GM18909 (cell line): ENCODE data around the gene SPTBN1.
"Not testable (repeated sequence)": the region's sequence is repeated elsewhere in the genome, so short reads cannot be mapped to it uniquely, and the experiment has no call there.

ENCODE experiments used
- ATAC-seq: cut with Tn5 transposase; IDR thresholded peaks from one replicate; pipeline ENCODE4 v1.9.1; 2021; ENCODE audit warnings: mild to moderate bottlenecking; ENCODE audit not compliant: unreplicated experiment, poor library complexity

The SPTBN1 gene

GRCh38 chr2:54677476-54678265 is 221.5 kb downstream of the SPTBN1 start:
- ATAC-seq = no peak

GRCh38 chr2:54678719-54679118 is 222.6 kb downstream of the SPTBN1 start:
- ATAC-seq = no peak

- ATAC-seq = peak; percentile 78
These were observed 224.4 kb downstream of the SPTBN1 start for GRCh38 chr2:54680397-54681041.

- no peak for ATAC-seq
These were observed 225.3 kb downstream of the SPTBN1 start for GRCh38 chr2:54681416-54681815.

- ATAC-seq = no peak
These were observed 227.5 kb downstream of the SPTBN1 start for GRCh38 chr2:54683596-54683995.

- ATAC-seq = no peak
These were observed 229.2 kb downstream of the SPTBN1 start for GRCh38 chr2:54685263-54685775.

GRCh38 chr2:54687595-54688152 is 231.5 kb downstream of the SPTBN1 start:
- no peak for ATAC-seq

GRCh38 chr2:54691445-54692135 is 235.5 kb downstream of the SPTBN1 start:
- no peak for ATAC-seq

- no peak for ATAC-seq
These were observed 236.4 kb downstream of the SPTBN1 start for GRCh38 chr2:54692556-54692955.

GRCh38 chr2:54695378-54695777 is 239.3 kb downstream of the SPTBN1 start:
- no peak for ATAC-seq

GRCh38 chr2:54697934-54698333 is 241.8 kb downstream of the SPTBN1 start:
- no peak for ATAC-seq

GRCh38 chr2:54698926-54699325 is 242.8 kb downstream of the SPTBN1 start:
- ATAC-seq = not testable (repeated sequence)

- no peak for ATAC-seq
These were observed 243.5 kb downstream of the SPTBN1 start for GRCh38 chr2:54699665-54700064.

- ATAC-seq = no peak
These were observed 244.9 kb downstream of the SPTBN1 start for GRCh38 chr2:54701029-54701428.

GRCh38 chr2:54704238-54704637 is 248.1 kb downstream of the SPTBN1 start:
- no peak for ATAC-seq

- peak; percentile 77 for ATAC-seq
These were observed 248.8 kb downstream of the SPTBN1 start for GRCh38 chr2:54704688-54705605.

- no peak for ATAC-seq
These were observed 250.5 kb downstream of the SPTBN1 start for GRCh38 chr2:54706622-54707021.

GRCh38 chr2:54708584-54709335 is 252.6 kb downstream of the SPTBN1 start:
- ATAC-seq = no peak

- ATAC-seq = no peak
These were observed 253.2 kb downstream of the SPTBN1 start for GRCh38 chr2:54709336-54709809.
